Osteocyte (in vitro differentiated cells): ENCODE results near the gene MVK. TPM values are rescaled to one million over a fixed set of nuclear protein-coding genes. Genes with fewer than 3 reads are reported as not detected.

ENCODE experiments used
- DNase-seq: peaks from one replicate; pipeline ENCODE4 v3.0.0; 2021; ENCODE audit warnings: mixed read lengths; ENCODE audit not compliant: unreplicated experiment; ENCODE audit errors: extremely low spot score
- H3K27ac Mint-ChIP-seq: one replicate; pipeline ENCODE4 v1.8.0; 2021; ENCODE audit warnings: mild to moderate bottlenecking, mixed read lengths; ENCODE audit not compliant: unreplicated experiment
- H3K27me3 Mint-ChIP-seq: one replicate; pipeline ENCODE4 v1.8.0; 2021; ENCODE audit warnings: mixed read lengths; ENCODE audit not compliant: unreplicated experiment
- H3K36me3 Mint-ChIP-seq: one replicate; pipeline ENCODE4 v1.8.0; 2021; ENCODE audit warnings: mixed read lengths; ENCODE audit not compliant: unreplicated experiment
- H3K4me1 Mint-ChIP-seq: one replicate; pipeline ENCODE4 v1.8.0; 2021; ENCODE audit warnings: mixed read lengths; ENCODE audit not compliant: unreplicated experiment
- H3K4me3 Mint-ChIP-seq: one replicate; pipeline ENCODE4 v1.8.0; 2021; ENCODE audit warnings: mild to moderate bottlenecking, moderate library complexity, mixed read lengths; ENCODE audit not compliant: unreplicated experiment
- H3K9me3 Mint-ChIP-seq: one replicate; pipeline ENCODE4 v1.8.0; 2021; ENCODE audit warnings: mixed read lengths; ENCODE audit not compliant: unreplicated experiment
- total RNA-seq: library from RNA; stranded (reverse); gene quantifications from 2 replicates; pipeline ENCODE4 v1.2.1, GENCODE V29; 2021
- TF ChIP-seq, protein P1 (sequence below): fragments of 200-600 bp; sonication (generic); IDR thresholded peaks from 2 replicates; pipeline ENCODE4 v1.5.0; 2021; ENCODE audit warnings: antibody characterized with exemption, mild to moderate bottlenecking, moderate library complexity

Gene MVK
- total RNA-seq, 1 donor from 2014 or later: 13.0 TPM

DNA sequence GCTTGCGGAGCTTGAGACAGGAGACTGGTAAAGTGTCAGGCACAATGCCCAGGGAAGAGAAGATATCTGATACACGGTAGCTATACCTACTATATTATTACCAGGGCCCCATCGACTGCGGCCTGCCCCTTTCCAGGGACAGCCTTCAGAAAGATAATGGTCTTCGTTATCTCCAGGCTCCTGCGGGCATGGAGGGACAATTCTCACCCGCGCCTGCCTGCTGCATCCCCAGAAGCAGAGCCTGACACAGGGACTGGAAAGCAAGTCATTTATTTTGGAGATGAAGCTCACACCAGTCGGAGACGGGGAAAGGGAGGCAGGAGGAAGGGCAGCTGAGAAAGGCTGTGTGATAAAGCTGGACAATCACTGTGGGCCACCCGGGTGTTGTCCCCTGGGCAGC, 72.1 kb downstream of the MVK start:
- H3K4me3 Mint-ChIP-seq: no peak overlapping the region

More for the DNA sequence above, 72.1 kb downstream of the MVK start:
- Mint-ChIP-seq H3K27me3 (peaks cover 22% of the 10 kb centered on the region), H3K27ac (no peak overlapping the region), H3K36me3 (no peaks in the 10 kb centered on the region), H3K9me3 (no peaks in the 10 kb centered on the region), H3K4me1 (no peaks in the 10 kb centered on the region)
- TF ChIP-seq, protein P1, sequence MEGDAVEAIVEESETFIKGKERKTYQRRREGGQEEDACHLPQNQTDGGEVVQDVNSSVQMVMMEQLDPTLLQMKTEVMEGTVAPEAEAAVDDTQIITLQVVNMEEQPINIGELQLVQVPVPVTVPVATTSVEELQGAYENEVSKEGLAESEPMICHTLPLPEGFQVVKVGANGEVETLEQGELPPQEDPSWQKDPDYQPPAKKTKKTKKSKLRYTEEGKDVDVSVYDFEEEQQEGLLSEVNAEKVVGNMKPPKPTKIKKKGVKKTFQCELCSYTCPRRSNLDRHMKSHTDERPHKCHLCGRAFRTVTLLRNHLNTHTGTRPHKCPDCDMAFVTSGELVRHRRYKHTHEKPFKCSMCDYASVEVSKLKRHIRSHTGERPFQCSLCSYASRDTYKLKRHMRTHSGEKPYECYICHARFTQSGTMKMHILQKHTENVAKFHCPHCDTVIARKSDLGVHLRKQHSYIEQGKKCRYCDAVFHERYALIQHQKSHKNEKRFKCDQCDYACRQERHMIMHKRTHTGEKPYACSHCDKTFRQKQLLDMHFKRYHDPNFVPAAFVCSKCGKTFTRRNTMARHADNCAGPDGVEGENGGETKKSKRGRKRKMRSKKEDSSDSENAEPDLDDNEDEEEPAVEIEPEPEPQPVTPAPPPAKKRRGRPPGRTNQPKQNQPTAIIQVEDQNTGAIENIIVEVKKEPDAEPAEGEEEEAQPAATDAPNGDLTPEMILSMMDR: no peak
- DNase-seq: no peak

Other genes with a start within 250 kb of the MVK start
- gene MYO1H, start 225.9 kb upstream of the MVK start, total RNA-seq: not detected in 2 replicates
- gene KCTD10, start 96.5 kb upstream of the MVK start, total RNA-seq: 43.1 and 43.5 TPM in 2 replicates
- 33.0 and 37.0 TPM in 2 replicates for gene UBE3B, start 96.2 kb upstream of the MVK start, total RNA-seq
- 19.5 and 20.6 TPM in 2 replicates for gene MMAB, start 290 bp upstream of the MVK start, total RNA-seq
- gene FAM222A, start 140.0 kb downstream of the MVK start, total RNA-seq: 1.2 and 1.5 TPM in 2 replicates